ENCODE measurements around the gene THOC3.
"Not testable (repeated sequence)": the region's sequence is repeated elsewhere in the genome, so short reads cannot be mapped to it uniquely, and the experiment has no call there.

Gene THOC3, protein sequence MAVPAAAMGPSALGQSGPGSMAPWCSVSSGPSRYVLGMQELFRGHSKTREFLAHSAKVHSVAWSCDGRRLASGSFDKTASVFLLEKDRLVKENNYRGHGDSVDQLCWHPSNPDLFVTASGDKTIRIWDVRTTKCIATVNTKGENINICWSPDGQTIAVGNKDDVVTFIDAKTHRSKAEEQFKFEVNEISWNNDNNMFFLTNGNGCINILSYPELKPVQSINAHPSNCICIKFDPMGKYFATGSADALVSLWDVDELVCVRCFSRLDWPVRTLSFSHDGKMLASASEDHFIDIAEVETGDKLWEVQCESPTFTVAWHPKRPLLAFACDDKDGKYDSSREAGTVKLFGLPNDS

DNA sequence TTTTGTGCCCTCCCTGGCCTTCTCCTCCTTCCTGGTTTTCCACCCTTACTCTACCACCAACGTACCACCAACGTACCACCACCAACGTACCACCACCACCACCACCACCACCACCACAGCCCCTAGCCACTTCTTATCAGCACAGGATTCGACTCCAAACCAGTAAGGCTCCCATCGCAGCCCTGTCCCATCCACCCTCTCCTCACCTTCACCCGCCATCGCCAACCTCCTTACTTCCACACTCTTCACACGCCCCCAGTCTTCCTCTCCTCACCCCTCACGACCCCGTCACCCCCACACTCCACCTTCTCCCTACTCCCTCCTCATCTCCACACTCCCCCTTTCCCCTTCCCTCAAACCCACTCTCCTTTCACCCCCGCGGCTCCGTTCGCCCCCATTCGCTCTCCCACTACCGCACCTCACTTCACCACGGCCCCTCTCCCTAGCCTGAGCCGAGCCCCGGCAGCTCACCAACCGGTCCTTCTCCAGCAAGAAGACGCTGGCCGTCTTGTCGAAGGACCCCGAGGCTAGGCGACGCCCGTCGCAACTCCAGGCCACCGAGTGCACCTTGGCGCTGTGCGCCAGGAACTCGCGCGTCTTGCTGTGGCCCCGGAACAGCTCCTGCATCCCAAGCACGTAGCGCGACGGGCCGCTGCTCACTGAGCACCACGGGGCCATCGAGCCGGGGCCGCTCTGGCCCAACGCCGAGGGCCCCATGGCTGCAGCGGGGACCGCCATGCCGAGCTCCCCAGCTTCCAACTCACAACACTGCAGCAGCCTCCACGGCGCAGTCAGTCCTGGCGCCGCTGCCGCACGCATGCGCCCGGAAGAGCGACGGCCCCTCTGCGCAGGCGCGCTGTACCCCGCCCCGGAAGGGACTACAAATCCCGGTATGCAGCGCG, at the start of gene THOC3:
Gene THOC3 (minus strand): TSS at position 845 of the 902 bp plus-strand sequence. CDS start 107 bp downstream, at position 738.
- not testable (repeated sequence) for DNase-seq

- DNase-seq: not testable (repeated sequence)
Observed at GRCh38 chr5:176017324-176017723, 49.2 kb upstream of the THOC3 start.

DNA sequence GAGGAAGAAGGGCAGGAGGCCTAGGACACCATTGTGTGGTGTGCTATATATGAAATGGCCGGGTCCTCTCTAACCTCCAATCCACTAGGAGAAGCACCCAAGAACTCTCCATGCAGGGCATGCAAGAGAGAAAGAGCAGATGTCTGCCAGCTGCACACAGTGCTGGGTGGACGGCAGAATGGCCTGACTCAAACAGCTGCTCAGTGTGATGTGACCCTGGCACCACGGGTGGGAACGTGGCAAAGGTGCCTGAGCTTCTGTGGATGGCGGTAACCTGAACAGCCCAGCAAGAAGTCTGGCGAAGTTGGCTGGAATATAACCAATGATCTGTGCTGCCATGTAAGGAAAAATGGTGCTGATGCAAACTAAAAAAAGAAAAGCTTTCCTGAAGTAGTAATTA, 46.2 kb upstream of the THOC3 start:
- not testable (repeated sequence) for DNase-seq

- not testable (repeated sequence) for DNase-seq
Observed at GRCh38 chr5:176011088-176011487, 43.0 kb upstream of the THOC3 start.

DNA sequence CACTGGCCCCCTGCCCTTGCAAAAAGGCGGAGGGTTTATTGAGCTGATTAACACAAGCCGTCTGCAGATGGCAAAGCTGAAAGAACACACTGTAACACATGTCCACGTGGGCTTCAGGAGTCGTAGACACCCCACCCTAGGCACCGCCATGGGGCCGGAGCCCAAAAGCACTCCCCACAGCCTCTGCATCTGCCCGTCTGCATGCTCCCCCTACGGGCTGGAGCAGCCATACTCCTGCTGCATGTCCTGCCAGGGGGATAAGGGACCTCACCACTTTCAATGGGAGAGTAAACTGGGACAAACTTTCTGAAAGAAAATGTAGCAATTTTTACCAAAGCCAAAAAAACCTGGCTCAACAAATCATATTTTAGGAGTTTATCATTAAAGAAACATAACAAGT, 42.1 kb upstream of the THOC3 start:
- not testable (repeated sequence) for DNase-seq

GRCh38 chr5:176007220-176007619, 39.1 kb upstream of the THOC3 start:
- DNase-seq: not testable (repeated sequence)

- DNase-seq: not testable (repeated sequence)
Observed at GRCh38 chr5:176006819-176007218, 38.7 kb upstream of the THOC3 start.

- not testable (repeated sequence) for DNase-seq
Observed at GRCh38 chr5:175997979-175998378, 29.9 kb upstream of the THOC3 start.

GRCh38 chr5:175997495-175997894, 29.4 kb upstream of the THOC3 start:
- not testable (repeated sequence) for DNase-seq

- DNase-seq: not testable (repeated sequence)
Observed at GRCh38 chr5:175996791-175997190, 28.7 kb upstream of the THOC3 start.

DNA sequence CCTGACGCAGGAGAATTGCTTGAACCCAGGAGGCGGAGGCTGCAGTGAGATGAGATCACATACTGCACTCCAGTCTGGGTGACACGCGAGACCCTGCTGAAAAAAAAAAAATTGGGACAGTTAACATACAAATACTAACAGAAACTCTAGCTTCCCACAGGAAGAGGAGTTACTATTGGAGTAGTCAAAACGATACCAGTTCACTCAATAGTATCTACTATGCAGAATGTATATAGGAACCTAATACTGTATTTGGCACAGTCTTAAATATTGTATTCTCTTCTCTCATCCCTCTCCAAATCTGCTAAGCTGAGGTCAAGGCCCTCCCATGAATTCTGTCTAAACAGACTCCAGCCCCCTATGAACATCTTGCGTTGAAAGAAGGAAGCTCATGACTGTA, 27.4 kb upstream of the THOC3 start:
- not testable (repeated sequence) for DNase-seq

DNA sequence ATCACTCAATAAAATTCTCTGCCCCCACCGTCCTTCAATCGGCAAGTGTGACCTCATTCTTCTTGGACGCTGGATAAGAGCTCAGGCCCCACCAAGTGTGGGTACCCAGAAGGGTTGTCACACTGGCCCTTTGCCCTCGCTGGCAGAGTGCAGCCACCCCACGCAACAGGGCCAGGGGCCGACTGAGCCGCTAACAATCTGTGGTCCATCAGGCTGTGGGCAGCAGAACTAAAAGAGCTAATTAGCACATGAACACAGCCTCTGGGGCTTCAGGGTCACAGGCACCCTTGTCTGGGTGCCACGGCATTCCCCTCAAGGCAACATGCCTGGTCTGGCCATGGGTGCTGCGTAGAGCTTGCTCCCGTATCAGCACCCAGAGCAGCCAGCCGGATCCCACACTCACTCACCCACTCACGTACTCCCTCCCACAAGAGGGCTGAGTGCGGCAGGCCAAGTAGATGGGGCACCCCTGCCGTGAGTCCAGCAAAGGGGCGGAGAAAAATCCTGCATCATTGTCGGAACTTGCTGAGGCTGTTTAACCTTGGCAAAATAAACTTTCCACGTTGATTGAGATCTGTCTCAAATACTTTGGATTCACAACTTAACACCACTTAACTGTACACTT, 11.4 kb upstream of the THOC3 start:
- not testable (repeated sequence) for DNase-seq

GRCh38 chr5:175968381-175968780, 266 bp upstream of the THOC3 start:
- not testable (repeated sequence) for DNase-seq

DNA sequence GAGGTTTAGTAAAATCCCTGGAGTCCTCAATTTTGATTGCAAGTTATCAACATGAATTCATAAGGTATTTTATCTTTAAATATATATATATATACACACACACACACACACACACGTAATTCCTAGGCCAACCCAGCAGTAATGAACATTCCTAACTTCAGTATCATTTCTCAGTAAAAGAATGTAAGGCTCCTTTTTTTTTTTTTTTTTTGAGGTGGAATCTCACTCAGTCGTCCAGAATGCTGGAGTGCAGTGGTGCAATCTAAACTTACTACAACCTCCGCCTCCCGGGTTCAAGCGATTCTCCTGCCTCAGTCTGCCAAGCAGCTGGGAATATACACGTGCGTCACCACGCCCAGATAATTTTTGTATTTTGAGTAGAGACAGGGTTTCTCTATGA, 5.8 kb downstream of the THOC3 start:
- DNase-seq: not testable (repeated sequence)

GRCh38 chr5:175960228-175960627, 7.9 kb downstream of the THOC3 start:
- DNase-seq: not testable (repeated sequence)

GRCh38 chr5:175958515-175958914, 9.6 kb downstream of the THOC3 start:
- DNase-seq: not testable (repeated sequence)

DNA sequence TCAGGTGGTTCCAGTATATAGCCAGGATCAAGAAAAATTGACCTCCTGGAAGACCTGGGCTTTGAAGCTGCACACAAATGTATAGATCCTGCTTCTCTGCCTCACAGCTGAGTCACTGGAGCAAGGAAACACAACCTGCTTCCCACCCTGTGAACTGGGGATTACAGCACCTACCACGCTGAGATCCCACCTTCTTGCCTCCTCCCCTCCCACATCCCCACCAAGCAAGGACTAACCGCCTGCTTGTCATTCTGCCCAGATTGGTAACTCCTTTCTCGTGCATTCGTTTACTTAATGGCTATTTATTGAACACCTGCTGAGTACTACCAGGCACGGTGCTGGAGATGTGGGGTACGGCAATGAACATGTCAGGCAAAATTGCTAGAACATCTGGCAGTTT, 14.0 kb downstream of the THOC3 start:
- DNase-seq: not testable (repeated sequence)

DNA sequence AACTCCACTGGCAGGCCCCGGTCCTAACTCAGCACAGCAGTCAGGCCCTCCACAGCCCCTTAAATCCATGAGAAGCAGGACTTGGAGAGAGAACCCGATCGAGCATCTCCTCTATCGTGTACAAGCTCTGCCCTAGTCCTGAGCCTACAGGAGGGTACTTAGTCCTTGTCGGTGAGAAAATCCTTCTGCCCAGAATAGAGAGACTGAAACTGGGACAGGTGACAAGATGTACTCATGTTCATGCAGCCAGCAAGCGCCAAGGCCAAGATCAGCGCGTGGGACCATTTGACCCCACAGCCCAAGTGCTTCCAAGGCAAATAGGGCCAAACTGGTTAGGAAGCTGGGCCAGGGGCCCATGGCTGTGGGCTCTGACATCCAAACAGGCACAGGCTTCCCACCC, 15.3 kb downstream of the THOC3 start:
- not testable (repeated sequence) for DNase-seq

DNA sequence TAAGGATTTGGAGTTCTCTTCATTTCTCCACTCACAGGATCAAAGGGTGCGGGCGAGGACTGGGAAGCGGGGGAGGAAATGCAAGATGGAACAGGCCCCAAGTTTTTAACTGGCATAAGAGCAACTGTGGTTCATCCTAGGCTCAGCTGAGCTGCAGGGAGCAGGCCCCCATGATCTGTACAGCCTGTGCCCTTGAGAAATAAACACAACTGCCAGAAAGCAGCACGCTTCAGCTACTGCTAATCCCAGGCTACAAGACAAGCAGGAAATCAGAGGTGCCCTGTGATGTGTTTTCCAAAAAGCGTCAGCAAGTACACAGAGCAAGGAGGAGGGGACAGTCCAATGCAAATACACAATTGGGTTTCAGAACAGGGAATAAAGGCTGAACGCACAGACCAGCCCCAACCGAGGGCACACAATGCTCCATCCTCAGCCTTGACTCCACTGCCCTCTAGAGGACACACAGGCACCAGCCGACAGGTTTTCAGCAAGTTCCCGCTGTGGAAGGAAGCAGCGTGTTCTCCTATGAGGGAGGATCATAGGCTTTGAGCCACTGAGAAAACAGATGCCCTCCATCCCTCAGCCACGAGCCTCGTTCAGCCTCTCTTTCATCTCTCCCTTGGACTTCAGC, 16.7 kb downstream of the THOC3 start:
- not testable (repeated sequence) for DNase-seq

GRCh38 chr5:175948329-175949108, 19.6 kb downstream of the THOC3 start:
- DNase-seq: not testable (repeated sequence)

DNA sequence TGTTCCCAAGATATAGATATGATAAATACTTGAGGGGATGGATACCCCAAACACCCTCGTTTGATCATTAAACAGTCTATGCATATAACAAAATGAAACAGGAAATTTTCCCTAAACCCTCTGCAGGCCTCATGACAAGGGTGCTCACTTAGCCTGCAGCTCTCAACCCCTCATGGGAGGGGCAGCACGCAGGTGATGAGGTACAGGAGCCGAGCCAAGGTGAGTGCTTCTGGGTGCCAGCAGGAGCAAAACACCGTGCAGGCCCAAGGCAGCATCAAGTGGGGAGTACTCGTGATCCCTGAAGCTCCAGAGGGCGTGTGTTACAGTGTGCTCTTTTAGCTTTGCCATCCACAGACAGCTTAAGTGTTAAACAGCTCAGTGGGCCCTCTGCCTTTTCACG, 24.9 kb downstream of the THOC3 start:
- not testable (repeated sequence) for DNase-seq

DNA sequence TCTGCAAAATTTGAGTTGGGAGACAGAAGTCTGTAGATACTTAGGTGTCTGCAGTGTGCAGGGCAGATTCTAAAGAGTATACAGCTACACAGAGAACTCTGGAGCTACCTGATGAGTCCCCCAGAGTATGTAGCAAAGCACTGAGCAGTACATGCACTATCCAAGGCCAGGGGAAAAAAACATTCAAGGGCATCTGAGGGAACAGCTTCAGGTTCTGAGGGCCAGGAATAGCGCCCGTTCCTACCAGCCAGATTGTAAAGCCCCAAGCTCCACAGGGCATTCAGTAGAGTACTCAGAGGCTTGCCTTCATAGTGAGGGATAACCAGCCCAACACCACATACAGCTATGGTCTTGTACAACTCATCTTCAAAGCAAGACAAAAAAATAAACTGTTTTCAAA, 27.5 kb downstream of the THOC3 start:
- DNase-seq: not testable (repeated sequence)

All from NCI-H1436 treated with DMSO at 0.1 percent for 48 hours (cell line).